HG03565 (cell line): Measurements from ENCODE around the gene ZDHHC14.
"Not testable (repeated sequence)": the region's sequence is repeated elsewhere in the genome, so short reads cannot be mapped to it uniquely, and the experiment has no call there.

ENCODE experiments used
- ATAC-seq: cut with Tn5 transposase; IDR thresholded peaks from one replicate; pipeline ENCODE4 v1.9.1; 2021; ENCODE audit warnings: mild to moderate bottlenecking, moderate library complexity; ENCODE audit not compliant: unreplicated experiment

Gene ZDHHC14

GRCh38 chr6:157380779-157381561 is at the start of gene ZDHHC14:
Gene ZDHHC14 (plus strand): TSS chr6:157381190.
- ATAC-seq, result peak; percentile 79

DNA sequence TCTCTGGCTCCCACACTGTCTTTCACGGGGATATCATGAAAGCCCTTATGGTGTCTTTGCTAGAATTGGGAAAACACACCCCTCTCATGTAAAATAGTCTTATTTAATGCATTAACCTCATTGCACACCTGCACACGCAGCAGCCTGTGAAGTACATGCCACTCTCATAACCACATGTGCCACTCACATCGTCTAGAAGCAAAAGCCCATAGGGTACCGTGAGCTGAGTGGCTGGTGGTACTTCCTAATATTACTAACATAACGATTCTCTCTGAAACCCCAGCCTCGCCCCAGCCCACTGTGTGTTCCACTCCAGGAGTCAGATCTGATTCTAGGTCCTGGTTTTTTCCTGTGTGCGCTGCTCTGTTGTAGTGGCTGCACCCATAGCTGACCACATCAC is 48.2 kb upstream of the ZDHHC14 start:
- ATAC-seq, result no peak

DNA sequence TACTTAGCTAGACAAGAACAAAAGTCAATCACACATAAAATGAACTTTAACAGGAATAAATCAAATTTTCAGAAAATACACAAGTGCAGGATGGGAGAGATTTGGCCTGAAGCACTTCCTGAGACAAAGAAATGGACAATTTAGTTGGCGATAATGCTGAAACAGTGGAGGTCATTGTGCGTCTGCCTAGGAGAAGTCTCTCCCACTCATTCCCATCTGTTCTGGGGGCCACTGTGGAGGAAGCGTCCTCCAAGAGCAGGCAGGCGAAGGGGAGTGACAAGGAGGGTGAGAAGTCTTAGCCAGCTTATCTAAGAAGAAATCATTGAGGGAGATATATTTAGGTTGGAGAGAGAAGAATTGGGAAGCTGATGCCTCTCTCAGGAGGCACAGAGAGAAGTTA is 47.5 kb upstream of the ZDHHC14 start:
- no peak for ATAC-seq

DNA sequence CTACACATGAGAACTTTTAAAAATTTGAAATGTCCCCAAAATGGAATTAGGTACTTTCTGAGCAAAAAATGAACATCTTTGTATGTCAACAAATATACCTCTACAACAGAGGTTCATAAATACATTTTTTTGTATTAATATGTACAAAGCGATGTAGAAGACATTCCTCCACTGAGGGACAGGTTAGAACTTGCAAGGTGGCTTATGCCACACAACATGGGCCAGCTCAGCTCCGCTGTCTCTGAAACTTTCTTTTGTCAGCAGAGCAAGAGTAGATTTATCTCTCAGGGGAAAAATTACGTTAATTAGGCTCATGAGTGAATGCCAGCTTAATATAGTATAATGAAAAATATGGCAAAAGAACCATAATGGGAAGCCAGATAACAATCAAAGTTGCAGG is 47.0 kb upstream of the ZDHHC14 start:
- no peak for ATAC-seq

DNA sequence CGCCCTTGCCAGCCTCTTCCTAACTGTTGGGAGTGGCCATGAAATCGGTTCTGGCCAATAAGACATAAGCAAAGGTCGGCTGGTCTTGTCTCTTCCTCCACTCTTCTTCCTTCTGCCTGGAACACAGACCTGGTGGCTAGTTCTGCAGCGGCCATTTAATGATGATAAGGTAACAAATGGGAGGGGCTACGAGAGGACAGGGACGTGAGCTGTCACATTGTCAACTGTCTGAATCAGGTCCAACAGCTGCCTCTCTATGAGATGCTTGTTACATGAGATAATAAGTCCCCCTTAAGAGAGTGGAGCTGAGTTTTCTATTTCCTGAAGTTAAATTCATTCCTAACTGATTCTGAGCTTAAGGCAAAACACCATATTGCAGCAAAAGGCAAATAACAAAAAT is 45.2 kb upstream of the ZDHHC14 start:
- no peak for ATAC-seq

DNA sequence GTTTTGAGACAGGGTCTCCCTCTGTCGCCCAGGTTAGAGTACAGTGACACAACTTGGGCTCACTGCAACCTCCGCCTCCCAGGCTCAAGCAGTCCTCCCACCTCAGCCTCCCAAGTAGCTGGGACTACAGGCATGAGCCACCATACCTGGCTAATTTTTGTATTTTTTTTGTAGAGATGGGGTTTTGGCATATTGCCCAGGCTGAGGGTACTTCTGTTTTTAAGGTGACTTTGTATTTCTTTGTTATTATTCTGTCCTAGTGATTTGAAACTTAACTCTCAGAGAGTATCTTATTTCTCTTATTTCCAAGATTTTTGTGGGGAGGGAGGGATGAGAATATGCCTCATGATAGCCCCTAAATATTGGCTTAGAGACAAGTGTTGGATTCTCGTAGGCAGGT is 43.7 kb upstream of the ZDHHC14 start:
- ATAC-seq, result not testable (repeated sequence)

DNA sequence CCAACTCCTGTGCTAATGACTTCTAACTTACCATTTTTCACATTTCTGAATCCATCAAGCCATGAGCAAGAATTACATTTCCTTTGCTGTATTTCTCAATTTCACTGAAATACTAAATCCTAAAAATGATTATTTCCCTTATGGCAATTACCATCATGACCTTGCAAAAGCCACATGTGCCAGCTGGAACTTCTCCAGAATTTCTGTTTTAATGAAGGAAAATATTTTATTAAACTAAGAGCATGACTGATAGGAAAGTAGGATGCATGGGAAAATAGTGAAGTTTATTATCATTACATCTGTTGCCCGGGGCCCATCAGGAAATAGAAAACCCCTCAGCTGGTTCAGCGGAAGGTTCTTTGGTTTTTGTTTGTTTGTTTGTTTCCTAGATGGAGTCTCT is 43.2 kb upstream of the ZDHHC14 start:
- ATAC-seq, result no peak

GRCh38 chr6:157339432-157339831 is 41.6 kb upstream of the ZDHHC14 start:
- no peak for ATAC-seq

GRCh38 chr6:157343732-157344131 is 37.3 kb upstream of the ZDHHC14 start:
- no peak for ATAC-seq

- no peak for ATAC-seq
Measured at GRCh38 chr6:157346373-157346772, 34.6 kb upstream of the ZDHHC14 start.

DNA sequence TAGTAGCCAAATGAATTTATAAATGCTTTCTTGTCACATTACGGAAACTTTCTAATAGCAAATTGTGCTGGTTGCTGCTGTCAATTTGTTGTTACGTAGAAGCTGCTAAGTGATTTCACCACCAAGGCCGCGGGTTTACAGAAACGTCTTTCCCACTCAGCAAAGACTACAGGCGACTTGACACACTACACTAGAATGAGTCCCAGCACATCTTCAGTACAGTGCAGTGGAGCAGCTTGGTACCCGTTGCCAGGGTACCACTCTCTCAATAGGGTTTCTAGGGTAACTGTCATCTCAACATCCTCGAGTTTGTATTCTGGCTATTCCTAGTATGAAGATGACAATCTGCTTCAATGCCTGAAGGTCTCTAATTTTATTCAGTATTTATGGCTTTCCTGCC is 22.7 kb upstream of the ZDHHC14 start:
- no peak for ATAC-seq

DNA sequence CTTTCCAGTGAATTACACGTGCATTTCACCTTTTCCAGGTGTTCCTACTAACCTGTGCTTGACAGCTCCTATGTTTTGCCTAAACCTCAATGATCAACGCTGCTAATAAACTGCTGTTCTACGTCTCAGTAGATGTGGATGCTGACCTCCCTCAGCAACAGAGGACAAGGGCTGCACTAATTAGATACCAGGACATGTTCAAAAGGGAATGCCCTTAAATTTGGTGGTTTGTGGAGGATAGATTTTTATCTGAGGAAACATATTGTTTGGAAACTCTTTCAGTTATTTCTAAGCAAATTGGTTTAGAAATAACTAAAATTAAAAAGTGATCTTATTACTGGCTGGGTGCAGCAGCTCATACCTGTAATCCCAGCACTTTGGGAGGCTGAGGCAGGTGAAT is 19.1 kb upstream of the ZDHHC14 start:
- no peak for ATAC-seq

DNA sequence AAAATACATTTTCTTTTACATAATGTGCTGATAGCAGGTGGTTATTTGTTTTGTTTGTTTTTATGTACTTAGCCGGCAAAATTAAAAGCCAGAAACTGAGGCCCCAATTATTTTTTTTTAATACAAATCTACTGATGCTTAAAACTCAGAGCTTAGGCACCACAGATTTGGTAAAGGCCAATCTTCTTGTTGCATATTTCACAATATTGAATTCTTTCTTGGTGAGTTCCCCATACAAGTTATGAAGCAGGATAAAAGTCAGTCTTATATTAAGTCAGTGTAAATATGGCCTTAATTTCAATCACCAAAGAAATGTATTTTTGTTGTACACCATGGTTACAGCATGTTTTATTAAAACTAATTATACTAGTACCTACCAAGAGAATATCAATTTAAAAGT is 16.3 kb upstream of the ZDHHC14 start:
- ATAC-seq, result no peak

DNA sequence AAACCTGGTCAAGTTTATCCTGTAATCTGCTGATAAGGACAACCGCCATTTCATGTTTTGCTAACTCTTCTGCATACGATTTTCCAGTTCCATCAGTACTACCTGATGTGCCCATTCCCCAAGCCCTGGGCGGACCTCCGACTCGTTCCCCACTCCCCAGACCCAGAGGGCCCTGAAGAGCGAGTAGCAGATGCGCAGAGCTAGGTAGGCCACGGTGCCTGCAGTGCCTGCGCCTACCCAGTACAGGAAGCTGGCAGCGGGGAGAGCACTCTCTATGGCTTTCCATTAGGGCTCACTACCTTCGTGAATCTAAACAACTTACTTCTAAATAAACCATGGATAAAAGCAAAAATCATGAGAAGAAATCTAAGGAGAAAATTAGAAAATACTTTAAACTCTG is 14.3 kb upstream of the ZDHHC14 start:
- no peak for ATAC-seq

GRCh38 chr6:157368359-157369049 is 12.5 kb upstream of the ZDHHC14 start:
- no peak for ATAC-seq

DNA sequence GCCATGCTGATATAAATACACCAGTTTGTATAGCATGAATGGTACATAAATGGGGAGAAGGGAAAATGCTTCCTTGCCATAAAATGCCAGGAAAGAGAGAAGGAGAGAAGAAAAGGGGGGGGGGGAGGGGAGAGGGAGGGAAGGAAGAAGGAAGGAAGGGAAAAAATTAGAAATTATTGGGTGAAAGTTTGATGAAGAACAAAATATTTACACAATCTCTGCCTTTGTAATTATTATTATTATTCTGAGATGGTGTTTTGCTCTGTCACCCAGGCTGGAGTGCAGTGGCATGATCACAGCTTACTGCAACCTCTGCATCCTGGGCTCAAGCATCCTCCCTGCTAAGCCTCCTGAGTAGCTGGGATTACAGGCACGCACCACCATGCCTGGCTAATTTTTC is 10.2 kb upstream of the ZDHHC14 start:
- ATAC-seq, result no peak

DNA sequence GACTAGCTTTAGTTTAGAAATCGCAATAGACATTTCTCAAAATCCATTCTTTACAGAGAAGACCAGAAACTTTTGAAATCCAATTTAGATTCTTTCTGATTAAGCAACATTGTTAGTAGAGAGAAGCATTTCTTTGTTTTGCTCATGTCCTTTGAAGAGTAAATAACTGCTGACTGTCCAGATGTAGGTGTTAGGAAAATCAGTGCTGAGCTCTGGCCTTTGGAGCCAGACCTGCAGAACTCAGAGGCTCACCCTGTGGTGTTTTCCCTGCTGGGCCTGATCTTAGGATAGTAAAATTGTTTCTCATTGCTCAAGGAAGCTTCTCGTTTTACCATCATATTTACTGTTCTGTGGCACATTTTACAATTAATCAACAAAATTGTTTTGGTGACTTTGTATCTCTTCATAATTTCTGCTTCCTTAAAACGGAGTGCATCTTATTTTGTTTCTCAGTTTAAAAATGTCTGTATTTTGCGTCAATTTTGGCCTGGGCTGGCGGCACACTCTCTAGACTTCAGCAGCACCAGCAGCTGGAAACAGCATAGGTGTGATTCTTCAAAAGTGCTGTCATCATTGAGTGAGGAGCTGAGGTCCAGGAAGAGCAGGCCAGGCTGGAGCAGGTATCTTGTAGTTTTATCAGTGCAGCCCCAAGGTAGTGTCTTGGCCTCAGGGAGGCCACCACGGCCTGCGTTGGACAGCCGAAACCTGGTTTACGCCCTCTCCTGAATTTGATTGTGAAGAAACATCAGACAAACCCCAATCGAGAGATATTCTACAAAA is 8.3 kb upstream of the ZDHHC14 start:
- no peak for ATAC-seq

GRCh38 chr6:157374889-157375443 is 6.0 kb upstream of the ZDHHC14 start:
- no peak for ATAC-seq

DNA sequence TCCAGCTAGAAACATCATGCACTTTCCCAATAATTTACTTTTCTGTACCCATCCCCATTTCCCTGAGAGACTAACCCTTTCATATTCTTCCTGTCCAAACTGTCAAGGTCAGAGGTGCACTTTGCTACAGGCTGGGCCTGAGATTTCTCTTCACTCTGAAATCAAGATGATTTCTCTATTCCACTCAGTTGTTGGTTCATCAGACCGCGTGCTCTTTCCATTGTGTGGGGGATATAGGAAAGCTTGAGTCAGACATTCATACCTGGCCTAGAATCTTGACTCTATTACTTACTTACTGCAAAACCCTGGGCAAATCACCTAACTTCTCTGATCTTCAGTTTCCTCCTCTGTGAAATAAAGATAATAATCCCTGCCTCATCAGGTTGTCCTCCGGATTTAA is 4.7 kb upstream of the ZDHHC14 start:
- no peak for ATAC-seq

- no peak for ATAC-seq
Measured at GRCh38 chr6:157376706-157377230, 4.2 kb upstream of the ZDHHC14 start.
